HL-60 (cell line): Measurements from ENCODE around the gene NDUFB4.

Source experiments
- SPI1 ChIP-seq: IDR thresholded peaks from 2 replicates; pipeline ENCODE4 v1.6.1; 2012; ENCODE audit warnings: low read depth, mild to moderate bottlenecking, borderline replicate concordance
- TF ChIP-seq, protein P1 (sequence below): IDR thresholded peaks from one replicate; pipeline ENCODE4 v1.5.1; 2011; ENCODE audit warnings: low read length, control low read depth, inconsistent platforms; ENCODE audit not compliant: insufficient read depth
- TF ChIP-seq, protein P2 (sequence below): IDR thresholded peaks from 2 replicates; pipeline ENCODE4 v1.6.1; 2012; ENCODE audit warnings: low read depth; ENCODE audit not compliant: insufficient replicate concordance

DNA sequence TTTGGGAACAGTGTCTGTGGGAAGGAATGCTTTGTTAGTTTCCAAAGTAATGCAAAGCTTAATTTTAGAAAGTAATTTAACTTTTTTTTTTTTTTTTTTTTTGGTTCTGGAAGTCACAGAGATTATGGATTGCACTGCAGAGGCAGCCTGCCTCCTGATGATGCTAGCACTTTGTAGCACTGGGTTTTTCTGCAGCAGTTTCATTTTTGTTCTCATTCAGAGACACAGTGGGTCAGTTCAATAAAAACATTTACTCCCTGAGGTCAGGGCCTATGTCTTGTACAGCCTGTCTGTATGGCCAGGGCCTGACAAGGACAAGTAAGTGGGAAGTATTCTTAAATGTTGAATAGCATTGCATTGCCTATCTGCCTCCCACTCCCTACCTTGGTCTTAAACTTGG, 39.0 kb upstream of the NDUFB4 start:
- TF ChIP-seq, protein P1, sequence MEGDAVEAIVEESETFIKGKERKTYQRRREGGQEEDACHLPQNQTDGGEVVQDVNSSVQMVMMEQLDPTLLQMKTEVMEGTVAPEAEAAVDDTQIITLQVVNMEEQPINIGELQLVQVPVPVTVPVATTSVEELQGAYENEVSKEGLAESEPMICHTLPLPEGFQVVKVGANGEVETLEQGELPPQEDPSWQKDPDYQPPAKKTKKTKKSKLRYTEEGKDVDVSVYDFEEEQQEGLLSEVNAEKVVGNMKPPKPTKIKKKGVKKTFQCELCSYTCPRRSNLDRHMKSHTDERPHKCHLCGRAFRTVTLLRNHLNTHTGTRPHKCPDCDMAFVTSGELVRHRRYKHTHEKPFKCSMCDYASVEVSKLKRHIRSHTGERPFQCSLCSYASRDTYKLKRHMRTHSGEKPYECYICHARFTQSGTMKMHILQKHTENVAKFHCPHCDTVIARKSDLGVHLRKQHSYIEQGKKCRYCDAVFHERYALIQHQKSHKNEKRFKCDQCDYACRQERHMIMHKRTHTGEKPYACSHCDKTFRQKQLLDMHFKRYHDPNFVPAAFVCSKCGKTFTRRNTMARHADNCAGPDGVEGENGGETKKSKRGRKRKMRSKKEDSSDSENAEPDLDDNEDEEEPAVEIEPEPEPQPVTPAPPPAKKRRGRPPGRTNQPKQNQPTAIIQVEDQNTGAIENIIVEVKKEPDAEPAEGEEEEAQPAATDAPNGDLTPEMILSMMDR: no peak
- no peak for TF ChIP-seq SPI1
- TF ChIP-seq, protein P2, sequence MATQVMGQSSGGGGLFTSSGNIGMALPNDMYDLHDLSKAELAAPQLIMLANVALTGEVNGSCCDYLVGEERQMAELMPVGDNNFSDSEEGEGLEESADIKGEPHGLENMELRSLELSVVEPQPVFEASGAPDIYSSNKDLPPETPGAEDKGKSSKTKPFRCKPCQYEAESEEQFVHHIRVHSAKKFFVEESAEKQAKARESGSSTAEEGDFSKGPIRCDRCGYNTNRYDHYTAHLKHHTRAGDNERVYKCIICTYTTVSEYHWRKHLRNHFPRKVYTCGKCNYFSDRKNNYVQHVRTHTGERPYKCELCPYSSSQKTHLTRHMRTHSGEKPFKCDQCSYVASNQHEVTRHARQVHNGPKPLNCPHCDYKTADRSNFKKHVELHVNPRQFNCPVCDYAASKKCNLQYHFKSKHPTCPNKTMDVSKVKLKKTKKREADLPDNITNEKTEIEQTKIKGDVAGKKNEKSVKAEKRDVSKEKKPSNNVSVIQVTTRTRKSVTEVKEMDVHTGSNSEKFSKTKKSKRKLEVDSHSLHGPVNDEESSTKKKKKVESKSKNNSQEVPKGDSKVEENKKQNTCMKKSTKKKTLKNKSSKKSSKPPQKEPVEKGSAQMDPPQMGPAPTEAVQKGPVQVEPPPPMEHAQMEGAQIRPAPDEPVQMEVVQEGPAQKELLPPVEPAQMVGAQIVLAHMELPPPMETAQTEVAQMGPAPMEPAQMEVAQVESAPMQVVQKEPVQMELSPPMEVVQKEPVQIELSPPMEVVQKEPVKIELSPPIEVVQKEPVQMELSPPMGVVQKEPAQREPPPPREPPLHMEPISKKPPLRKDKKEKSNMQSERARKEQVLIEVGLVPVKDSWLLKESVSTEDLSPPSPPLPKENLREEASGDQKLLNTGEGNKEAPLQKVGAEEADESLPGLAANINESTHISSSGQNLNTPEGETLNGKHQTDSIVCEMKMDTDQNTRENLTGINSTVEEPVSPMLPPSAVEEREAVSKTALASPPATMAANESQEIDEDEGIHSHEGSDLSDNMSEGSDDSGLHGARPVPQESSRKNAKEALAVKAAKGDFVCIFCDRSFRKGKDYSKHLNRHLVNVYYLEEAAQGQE: no peak
